Measurements from ENCODE around the gene OLR1.

GRCh38 chr12:10115311-10115710 lies 56.6 kb downstream of the OLR1 start:
- TF ChIP-seq CTCF (IDR thresholded peaks at IDR 0.05 in 2 of 3, conservative IDR thresholded peaks at IDR 0.05 in 1 of 3; ENCODE audit: borderline replicate concordance in 1 of 3, insufficient read depth in 1 of 3, low read depth in 2 of 3, low read length in 2 of 3) (no peak), POLR2AphosphoS5 (IDR thresholded peaks at IDR 0.05; ENCODE audit: low read depth, low read length) (no peak), SIN3A (IDR thresholded peaks at IDR 0.05; ENCODE audit: low read depth) (no peak), RAD21 (IDR thresholded peaks at IDR 0.05; ENCODE audit: low read depth) (no peak), REST (IDR thresholded peaks at IDR 0.05; ENCODE audit: low read depth) (no peak), POLR2A (IDR thresholded peaks at IDR 0.05; ENCODE audit: borderline replicate concordance, extremely low read depth, insufficient read depth, insufficient read length) (no peak), ZFX (IDR thresholded peaks at IDR 0.05) (no peak)

Data from HCT116 (cell line).